LNCaP clone FGC (cell line): ENCODE results near the gene LRRC40.
"Not testable (repeated sequence)": the region's sequence is repeated elsewhere in the genome, so short reads cannot be mapped to it uniquely, and the experiment has no call there.

Experiments used
- DNase-seq: peaks from one replicate; pipeline ENCODE4 v3.0.0-alpha.2; 2011; ENCODE audit warnings: low read depth
- H3K4me3 ChIP-seq: 2 replicates; pipeline ENCODE4 v1.5.1; 2011; ENCODE audit warnings: mild to moderate bottlenecking, low read depth, low read length, control low read depth
- CTCF ChIP-seq: IDR thresholded peaks from 2 replicates; pipeline ENCODE4 v1.5.1; 2012; ENCODE audit warnings: mild to moderate bottlenecking; ENCODE audit not compliant: control insufficient read depth, insufficient read depth; ENCODE audit errors: extremely low read depth

LRRC40 gene

GRCh38 chr1:70220015-70220414 is 14.6 kb upstream of the LRRC40 start:
- TF ChIP-seq CTCF = no peak
- DNase-seq = no peak
- H3K4me3 ChIP-seq = no peak overlapping the region

- no peak for DNase-seq
- TF ChIP-seq CTCF = no peak
- H3K4me3 ChIP-seq = no peak overlapping the region
These were observed 6.2 kb upstream of the LRRC40 start for GRCh38 chr1:70211541-70211940.

- TF ChIP-seq CTCF = no peak
- H3K4me3 ChIP-seq = no peak overlapping the region
These were observed 5.4 kb upstream of the LRRC40 start for GRCh38 chr1:70210820-70211219.

GRCh38 chr1:70208292-70208691 is 2.9 kb upstream of the LRRC40 start:
- no peak for TF ChIP-seq CTCF
- DNase-seq = no peak
- H3K4me3 ChIP-seq = no peak overlapping the region

More at GRCh38 chr1:70210820-70211219, 5.4 kb upstream of the LRRC40 start:
- no peak for DNase-seq

- no peak overlapping the region for H3K4me3 ChIP-seq
- no peak for TF ChIP-seq CTCF
- DNase-seq = no peak
These were observed 2.1 kb upstream of the LRRC40 start for GRCh38 chr1:70207492-70207891.

GRCh38 chr1:70206833-70207232 is 1.5 kb upstream of the LRRC40 start:
- DNase-seq = not testable (repeated sequence)
- peak overlapping the region; percentile 92 for H3K4me3 ChIP-seq

- H3K4me3 ChIP-seq = peak overlapping the region; percentile 92
- DNase-seq = no peak
- TF ChIP-seq CTCF = no peak
These were observed 327 bp downstream of the LRRC40 start for GRCh38 chr1:70205071-70205433.

- no peak for TF ChIP-seq CTCF
- DNase-seq = no peak
- peak overlapping the region; percentile 92 for H3K4me3 ChIP-seq
These were observed 779 bp downstream of the LRRC40 start for GRCh38 chr1:70204600-70204999.
